Measurements from ENCODE around the gene FAM241B.
A peak's percentile ranks its signal among the peaks of the same experiment; 100 is the strongest.

The FAM241B gene, protein sequence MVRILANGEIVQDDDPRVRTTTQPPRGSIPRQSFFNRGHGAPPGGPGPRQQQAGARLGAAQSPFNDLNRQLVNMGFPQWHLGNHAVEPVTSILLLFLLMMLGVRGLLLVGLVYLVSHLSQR

DNA sequence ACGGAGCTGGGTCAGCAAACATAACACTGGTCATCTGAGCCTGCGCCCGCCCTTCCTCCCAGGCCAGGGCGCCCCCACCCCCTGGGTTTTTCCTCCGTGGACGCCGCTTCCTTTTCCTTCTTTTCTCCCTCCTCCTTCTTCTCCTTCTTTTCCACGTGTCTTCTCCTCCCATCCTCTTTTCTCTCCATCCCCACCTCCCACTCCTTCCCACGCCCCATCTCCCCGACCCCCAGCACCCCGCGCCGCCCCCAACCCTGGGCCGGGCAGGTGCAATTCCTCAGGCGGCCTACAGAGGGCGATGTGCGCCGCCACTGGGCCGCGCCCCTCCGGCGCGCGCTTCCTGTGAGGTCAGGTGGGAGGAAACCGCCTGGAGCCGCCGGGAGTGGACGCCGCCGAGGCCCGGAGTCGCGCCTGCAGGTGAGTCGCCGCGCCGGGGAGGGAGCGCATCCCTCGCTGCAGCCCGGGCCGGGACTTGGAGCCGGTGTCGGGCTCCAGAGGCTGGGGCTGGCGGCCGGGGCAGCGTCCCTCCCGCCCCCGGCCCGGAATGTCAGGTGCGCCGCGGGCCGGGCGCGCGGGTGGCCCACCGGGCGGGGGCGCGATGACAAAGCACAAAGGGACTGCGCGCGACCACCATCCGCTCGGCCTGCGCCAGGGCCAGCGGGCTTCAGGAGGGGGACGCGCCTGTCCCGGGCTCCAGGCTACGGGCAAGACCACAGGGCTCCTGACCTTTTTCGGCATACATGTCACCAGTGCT lies at the start of gene FAM241B:
Gene FAM241B (plus strand): TSS at position 351 of the 754 bp plus-strand sequence. CDS start 1,497 bp downstream, outside the sequence.
- DNase-seq = peak; percentile 67

DNA sequence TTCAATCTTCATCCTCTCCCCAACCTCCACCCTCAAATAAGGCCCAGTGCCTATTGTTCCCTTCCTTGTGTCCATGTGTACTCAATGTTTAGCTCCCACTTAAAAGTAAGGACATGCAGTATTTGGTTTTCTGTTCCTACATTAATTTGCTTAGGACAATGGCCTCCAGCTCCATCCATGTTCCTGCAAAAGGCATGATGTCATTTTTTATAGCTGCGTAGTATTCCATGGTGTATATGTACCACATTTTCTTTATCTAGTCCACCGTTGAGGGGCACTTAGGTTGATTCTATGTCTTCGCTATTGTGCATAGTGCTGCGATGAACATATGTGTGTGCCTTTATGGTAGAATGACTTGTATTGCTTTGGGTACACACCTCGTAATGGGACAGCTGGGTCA lies 49.6 kb upstream of the FAM241B start:
- no peak for DNase-seq

DNA sequence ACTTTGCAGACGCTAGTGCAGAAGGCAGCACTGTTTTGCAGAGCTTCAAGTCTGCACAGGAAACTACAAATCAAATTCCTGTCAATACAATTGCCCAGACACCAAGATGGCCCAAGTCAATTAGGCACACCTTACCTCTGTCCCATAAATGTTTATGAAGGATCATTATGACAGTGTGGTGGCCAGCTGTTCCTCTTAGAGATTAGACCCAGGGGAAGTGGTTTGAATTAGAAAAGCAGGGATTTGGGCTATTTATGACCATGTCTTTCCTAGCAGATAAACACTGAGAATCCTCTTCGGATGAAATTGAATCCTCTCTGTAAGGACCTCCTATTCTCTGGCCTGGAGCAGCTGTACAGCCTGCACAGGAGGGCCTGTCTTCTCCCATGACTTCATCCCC lies 46.9 kb upstream of the FAM241B start:
- DNase-seq = no peak

DNA sequence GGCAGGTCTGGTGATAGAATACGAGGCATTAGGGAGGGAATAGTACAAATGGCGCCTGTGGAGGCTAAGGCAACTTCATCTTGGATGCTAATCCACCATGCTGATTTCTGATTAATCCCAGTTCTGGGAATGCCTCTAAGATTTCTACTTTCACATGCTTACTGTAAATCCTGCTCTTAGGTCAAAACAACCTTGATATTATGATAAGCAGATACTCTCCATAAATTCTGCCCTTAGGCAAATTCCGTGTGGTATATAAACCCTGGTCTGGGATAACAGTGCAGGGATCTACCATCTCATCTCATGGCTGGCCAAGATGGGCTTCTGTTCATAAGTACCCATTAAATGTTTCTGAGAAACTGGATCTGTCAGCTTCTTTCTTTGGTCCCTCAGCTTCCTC lies 45.4 kb upstream of the FAM241B start:
- DNase-seq = no peak

DNA sequence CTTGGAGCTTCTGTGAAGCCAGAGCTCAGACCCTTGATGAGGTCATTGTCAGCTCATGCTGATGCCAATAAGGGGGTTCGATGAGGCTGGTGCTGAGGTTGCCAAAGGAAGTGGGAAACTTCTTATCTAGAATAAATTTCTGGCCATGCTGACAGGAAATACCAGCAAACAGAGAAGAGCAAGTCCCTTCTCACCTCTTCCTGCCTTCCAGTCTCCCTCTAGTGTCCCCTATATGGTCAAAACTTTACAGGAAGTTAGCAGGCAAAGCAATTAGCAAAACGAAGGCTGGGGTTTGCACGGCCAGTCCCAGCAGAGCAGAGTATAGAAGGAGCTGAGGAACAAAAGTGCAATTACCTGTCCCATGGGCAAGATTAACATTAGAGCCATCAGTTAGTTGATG lies 41.7 kb upstream of the FAM241B start:
- no peak for DNase-seq

DNA sequence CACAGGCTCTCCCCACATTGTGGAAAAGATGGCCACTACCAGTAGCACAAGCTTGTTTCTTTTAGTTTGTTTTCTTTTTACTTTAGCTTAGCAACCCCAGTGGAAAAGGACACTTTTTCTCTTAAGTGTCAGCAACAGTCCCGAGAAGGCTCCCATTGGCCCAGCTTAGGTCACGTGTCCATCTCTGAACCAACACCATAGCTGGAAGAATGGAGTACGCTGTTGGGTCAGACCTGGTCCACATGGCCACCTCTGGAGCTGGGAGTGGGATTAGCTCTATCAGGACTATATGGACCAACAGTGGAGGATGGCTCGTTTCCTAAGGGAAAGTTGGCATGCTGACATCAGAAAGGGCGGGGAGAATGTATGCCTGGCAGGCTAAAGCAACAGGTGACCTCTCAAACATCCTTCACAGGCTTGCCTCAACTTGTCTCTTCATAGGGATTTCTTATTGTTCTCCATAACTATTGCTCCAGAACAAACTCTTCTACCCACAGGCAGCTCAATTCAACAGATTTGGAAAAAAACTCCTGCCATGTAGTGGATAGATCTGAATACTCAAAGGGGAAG lies 29.2 kb upstream of the FAM241B start:
- no peak for DNase-seq

DNA sequence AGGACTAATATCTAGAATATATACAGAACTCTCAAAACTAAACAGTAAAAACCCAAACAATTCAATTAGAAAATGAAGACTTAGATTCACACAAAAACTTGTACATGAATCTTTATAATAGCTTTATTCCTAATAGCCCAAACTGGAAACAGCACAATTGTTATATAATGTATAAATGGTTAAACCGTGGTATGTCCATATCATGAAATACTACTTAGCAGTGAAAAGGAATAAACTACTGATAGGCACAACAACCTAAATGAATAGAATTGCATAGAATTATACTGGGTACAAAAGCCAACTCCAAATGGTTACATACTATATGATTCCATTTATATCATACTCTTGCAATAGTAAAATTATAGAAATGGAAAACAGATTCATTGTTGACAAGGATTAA lies 21.0 kb upstream of the FAM241B start:
- DNase-seq = no peak

DNA sequence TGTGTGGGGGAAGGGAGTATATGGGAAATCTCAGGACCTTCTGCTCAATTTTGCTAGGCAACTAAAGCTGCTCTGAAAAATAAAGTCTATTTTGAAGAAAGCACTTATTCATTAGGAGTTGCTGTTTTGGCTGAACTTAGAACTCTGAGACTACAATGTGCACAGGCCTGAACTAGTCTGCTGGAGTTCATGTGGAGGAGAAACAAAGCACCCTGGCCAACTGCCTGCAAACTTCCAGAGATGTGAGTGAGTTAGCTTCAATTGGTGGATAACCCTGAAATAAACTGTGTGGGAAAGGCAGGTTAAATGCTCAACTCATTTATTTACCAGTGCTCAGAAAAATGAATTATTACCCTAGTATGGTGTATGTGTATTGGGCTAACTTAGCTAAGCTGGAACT lies 17.3 kb upstream of the FAM241B start:
- no peak for DNase-seq

DNA sequence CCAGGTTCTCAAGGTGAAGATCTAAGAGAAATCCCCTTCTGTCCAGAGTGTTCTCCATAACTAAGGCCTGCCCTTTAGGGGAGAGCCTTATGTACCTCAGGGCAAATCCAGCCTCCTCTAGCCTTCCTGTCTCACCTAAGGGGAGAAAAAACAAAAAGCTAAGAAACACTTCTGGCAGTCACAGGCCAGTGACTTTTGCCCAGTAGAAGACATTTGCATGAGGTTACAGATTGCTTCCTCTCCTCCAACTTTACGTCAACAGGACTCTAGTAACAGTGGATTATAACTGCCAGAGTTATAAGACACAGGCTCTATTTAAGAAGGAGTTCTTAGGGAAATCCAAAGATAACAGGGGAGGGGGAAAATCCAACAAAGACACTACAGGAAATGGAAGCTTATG lies 15.9 kb upstream of the FAM241B start:
- DNase-seq = no peak

DNA sequence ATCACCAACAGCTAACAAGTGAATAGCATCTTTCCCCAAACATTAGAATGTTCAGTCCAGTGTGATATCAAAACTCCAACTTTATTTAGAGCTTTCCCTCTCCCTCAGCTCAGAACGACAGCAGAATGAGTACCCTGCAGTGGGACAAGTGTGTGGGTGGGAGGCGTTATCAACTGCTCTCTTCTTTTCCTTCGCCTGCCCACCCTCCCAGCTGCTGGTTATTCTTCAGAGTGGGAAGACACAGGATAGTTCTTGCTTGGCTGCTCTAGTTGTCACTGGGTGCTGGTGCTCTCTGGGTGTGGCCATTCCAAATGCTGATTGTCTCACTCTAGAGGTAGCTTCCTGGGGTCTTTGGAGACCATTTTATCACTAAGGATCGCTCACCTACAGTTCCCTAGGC lies 13.7 kb upstream of the FAM241B start:
- DNase-seq = no peak

DNA sequence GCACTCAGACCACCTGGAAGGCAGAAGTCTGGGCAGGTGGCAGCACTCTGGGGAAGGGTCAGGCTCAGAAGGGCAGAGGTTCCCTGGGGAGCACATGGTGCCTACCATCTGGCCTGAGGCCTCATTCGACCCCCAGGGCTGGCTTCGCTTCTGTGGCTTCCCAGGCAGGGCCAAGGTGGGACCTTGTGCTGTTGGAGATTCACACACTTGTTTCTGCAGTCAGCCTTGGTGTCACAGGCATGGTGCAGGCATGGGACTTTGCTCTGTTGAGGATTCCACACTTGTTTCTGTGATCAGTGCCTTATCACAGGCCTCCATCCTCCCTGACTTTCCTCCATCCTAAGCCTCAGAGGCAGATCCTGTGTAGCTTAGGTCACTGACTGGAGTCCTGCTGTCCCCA lies 11.3 kb upstream of the FAM241B start:
- DNase-seq = no peak

DNA sequence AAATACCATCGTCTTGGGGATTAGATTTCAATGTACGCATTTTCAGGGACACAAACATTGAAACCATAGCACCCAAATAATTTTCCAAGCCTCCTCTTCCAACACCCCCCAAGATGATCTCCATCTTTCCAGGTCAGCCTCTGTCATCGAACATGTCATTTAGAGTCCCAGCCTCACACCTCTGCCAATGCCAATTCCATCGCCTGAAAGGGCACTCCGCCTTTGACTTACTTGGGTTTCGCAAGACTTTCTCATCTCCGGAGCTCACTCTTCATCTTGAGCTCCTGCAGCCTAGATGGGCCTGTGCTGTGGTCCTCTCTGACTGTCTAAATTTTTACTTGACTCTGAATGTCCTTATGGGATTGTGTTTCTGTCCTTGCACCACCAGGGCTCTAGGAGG lies 10.4 kb upstream of the FAM241B start:
- DNase-seq = no peak

DNA sequence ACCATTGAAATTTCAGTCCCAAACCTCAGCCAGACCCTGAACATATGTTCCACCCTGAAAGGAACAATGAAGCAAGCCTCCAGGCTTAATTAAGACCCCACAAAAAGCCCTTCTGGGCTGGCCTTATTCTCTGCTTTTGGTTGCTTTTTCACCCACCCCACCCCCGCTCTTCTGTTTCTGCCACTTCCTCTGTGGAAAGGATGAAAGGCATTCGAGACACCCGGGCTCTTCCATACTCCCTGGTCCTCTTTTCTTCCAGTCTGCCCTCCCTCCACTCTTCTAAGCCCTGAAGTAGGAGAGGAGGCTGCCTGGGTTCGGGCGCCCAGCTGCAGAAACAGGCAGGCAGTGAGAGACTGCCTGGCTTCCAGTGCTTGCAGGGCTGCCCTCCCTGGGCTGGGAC lies 9.4 kb upstream of the FAM241B start:
- no peak for DNase-seq

DNA sequence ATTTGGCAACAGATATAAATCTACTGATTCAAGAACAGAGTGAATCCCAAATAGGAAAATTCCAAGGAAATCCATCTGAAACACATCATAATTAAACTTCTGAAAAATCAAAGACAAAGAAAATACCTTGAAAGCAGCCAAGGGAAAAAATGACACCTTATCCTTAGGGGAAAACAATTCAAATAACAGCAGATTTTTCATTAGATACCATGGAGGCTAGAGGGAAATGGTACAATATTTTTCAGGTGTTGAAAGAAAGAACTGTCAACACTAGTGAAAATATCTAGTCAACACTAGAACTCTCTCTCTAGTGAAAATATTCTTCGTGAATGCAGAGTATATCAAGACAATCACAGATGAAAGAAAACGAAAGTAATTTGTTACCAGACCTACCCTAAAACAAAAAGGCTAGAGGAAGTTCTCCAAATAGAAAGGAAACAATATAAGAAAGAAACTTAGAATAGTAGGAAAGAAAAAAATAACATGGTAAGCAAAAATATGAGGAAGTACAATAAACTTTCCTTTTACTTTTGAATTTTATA lies 5.7 kb upstream of the FAM241B start:
- peak; percentile 33 for DNase-seq

DNA sequence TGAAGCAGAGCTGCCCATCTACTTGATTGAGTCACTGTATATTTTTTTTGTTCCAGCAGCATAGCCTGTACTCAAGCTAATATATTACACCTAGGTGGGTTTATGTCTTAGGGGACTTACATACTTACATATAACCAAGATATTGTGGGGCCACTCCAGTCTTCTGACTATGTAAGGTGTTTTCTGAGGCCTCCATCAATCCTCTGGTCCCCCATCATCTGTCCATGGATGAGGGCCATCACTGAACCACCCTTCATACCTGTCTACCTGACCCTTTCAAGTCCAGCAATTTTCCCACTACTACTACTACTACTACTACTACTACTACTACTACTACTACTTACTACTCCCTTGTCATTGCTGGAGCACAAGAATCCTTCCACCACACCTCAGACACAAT lies 3.2 kb upstream of the FAM241B start:
- no peak for DNase-seq

DNA sequence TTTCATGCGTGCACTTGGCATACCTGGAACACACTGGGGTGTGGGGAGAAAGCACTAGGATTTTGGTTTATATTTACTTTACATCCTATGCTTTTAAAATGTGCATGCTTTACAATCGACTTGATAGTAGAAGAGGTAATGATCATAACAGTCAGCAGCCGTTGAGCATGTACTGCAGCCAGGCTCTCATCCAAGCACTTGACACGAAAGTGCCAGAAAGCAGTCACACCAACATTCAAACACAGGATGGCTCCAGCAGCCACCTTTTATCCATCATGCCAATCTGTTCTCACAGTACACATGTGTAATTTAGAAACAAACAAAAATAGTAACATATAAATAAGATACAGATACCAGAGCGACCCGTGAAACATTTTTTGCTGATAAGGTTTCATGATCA lies 1.2 kb upstream of the FAM241B start:
- DNase-seq = no peak

DNA sequence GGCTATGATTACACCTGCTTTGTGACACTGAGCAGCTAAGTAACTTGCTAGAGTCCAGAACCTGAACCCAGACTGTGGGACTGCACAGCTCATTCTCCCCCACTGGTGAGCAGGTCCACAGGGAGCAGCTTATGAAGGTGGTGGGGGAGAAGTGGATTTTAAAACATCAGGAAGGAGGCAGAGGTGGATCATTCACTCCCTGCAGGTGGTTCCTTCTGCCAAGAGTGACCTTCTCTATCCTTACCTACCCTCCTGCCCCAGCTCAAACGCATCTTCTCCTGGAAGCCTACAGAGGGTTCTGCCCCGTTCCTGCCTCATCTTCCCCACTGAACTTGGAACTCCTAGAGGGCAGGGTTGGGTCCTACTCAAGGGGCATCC lies 539 bp upstream of the FAM241B start:
- DNase-seq = no peak

DNA sequence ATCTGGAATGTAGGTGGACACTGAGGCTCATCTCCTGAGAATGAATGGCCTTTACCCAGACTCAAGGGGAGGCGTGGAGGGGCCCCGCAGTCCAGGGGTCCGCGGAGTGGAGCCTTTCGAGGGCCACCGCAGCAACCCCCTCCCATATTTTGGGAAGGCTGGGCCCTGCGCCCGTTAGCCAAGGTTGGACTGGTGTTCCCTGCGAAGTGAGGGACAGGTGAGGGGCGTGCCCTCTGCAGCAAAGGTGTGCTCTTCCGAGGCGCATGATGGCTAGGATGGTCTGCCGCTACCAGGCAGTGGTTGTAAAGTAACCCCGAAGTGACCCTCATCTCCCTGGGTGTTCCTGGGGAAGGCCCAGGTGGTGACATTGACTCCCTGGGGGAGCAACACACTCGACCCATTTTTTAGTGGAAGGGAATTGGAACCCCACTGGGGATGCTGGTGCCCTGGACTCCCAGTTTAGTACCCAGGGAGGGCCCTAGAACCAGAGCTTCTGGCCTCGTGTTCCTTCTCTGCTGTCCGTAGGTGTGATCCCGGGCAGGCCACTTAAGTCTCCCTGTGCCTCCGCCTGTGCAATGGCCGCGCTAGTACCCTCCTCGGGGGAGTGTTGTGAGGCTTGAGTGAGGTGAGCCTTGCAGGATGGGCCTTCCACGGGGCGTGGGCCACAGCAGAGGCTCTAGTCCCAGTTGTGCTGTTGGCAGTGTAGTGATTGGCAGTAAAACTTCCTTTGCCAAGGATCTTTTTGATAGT lies 779 bp downstream of the FAM241B start:
- no peak for DNase-seq

DNA sequence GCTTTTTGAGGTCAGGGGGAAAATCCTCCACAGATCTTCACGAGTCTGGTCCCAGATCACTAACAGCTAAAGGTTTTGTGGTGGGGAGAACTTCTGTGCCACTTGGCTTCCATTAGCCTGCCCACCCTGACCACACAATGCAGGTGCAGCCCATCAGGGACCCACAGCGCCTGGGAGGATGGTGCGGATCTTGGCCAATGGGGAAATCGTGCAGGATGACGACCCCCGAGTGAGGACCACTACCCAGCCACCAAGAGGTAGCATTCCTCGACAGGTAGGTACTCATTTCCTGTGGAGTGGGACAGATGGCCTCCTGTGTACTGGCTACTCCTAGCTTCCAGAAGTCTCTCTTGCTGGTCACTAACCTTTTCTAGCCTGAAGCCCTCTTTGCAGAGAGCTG lies 1.5 kb downstream of the FAM241B start:
- DNase-seq = no peak

DNA sequence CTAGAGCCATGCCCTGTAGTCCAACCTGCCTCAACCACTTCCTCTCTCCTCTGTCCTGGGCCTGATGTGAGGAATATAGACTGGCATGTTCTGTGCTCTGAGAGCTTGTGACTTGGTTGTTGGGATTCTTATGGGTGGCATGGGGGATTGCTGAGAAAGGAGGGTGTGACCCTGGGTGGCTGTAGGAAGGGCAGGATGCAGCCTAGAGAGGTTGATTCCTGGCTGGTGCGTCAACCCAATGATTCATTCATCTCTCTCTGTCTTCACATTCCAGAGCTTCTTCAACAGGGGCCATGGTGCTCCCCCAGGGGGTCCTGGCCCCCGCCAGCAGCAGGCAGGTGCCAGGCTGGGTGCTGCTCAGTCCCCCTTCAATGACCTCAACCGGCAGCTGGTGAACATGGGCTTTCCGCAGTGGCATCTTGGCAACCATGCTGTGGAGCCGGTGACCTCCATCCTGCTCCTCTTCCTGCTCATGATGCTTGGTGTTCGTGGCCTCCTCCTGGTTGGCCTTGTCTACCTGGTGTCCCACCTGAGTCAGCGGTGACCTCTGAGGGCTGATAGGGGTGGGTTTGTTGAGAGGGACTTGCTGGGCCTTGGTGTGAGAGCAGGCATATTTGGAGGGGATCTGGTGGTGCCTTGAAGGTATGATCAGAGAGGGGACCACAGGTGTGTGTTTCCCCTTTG lies 2.6 kb downstream of the FAM241B start:
- DNase-seq = no peak

DNA sequence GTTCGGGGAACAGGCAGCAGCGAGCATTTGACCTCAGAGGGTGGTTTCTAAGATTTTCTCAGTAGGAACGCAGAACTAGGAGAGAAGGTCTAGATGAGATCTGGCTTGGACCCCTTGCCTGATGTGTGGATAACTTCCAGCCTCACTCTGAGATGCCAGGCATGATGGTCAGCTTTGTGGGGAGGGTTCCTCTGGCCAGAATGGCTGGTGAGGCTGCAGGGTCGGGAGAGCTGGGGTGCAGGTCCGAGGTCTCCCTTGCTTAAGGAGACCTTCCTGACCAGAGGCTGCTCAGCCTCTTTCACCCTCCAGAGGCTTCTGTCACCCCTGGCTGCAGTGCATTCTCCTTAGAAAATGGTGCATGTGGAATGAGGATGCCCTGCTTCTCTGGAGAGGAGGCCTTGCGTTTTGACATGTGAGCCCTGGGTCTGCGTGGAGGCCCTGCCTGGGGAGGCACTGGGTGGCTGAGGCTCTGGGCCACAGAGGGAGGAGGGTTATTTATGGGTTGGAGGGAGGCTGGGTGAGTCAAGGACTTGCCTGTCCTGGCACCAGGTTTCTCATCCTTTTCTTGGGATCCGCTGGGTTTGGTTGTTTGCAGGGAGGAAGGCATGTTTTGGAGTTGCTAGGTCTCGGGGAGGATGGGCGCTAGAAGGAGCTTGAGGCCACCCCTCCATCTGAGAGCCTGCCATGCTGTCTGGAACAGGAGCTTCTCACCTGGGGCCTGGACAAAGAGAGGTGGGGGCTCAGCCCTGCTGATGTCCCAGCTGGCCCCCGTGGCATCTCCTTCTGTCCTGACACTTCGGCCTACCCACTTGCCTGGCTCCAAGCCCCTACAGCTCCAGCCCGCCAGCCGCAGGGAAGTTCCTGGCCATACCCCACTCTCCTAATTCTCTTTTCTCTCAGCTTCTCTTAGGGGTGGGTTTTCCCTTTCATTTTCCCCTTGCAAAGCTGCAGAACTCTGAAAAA lies 3.9 kb downstream of the FAM241B start:
- no peak for DNase-seq
